Natural killer cell (primary cell): ENCODE results near the gene RAB20. TPM values are rescaled to one million over a fixed set of nuclear protein-coding genes. Genes with fewer than 3 reads are reported as not detected.
"Not testable (repeated sequence)": the region's sequence is repeated elsewhere in the genome, so short reads cannot be mapped to it uniquely, and the experiment has no call there.

ENCODE experiments used
- ATAC-seq, 3 donors: fragments of 150-1000 bp in 2 of 3; fragments of 200-7000 bp in 1 of 3; cut with Tn5 transposase; 1 replicate in 1 of 3; 2 replicates in 2 of 3; pipeline ENCODE4 v1.10.0; 2021; ENCODE audit warnings: mild to moderate bottlenecking in 2 of 3, moderate library complexity in 2 of 3
- DNase-seq, 2 donors: peaks; one replicate each; pipeline versions ENCODE4 v3.0.0 to v3.0.0-alpha.2; 2013 to 2021; ENCODE audit warnings: mixed read lengths in 1 of 2
- H3K27ac ChIP-seq: one replicate; pipeline ENCODE4 v1.5.1; 2013; ENCODE audit warnings: mild to moderate bottlenecking, low read length
- H3K27me3 ChIP-seq: one replicate; pipeline ENCODE4 v1.6.1; 2013; ENCODE audit warnings: low read length; ENCODE audit not compliant: control insufficient read depth, insufficient read depth
- H3K36me3 ChIP-seq: one replicate; pipeline ENCODE4 v1.6.1; 2013; ENCODE audit warnings: low read length; ENCODE audit not compliant: control insufficient read depth, insufficient read depth
- H3K4me1 ChIP-seq: one replicate; pipeline ENCODE4 v1.6.1; 2013; ENCODE audit warnings: low read length; ENCODE audit not compliant: control insufficient read depth, insufficient read depth
- H3K4me3 ChIP-seq: one replicate; pipeline ENCODE4 v1.5.1; 2013; ENCODE audit warnings: low read length
- H3K9me3 ChIP-seq: one replicate; pipeline ENCODE4 v1.6.1; 2013; ENCODE audit warnings: low read length; ENCODE audit not compliant: control insufficient read depth, insufficient read depth
- H3K27ac Mint-ChIP-seq, 2 donors: one replicate each; pipeline ENCODE4 v1.8.0; 2022; ENCODE audit warnings: mild to moderate bottlenecking in 2 of 2, mixed read lengths in 2 of 2, moderate library complexity in 1 of 2
- H3K27me3 Mint-ChIP-seq, 2 donors: one replicate each; pipeline ENCODE4 v1.8.0; 2022; ENCODE audit warnings: low read depth in 2 of 2, mixed read lengths in 2 of 2
- H3K36me3 Mint-ChIP-seq: one replicate; pipeline ENCODE4 v1.8.0; 2022; ENCODE audit warnings: mixed read lengths
- H3K4me1 Mint-ChIP-seq, 2 donors: one replicate each; pipeline ENCODE4 v1.8.0; 2022; ENCODE audit warnings: mixed read lengths in 2 of 2
- H3K4me3 Mint-ChIP-seq: one replicate; pipeline ENCODE4 v1.8.0; 2022; ENCODE audit warnings: mild to moderate bottlenecking, moderate library complexity, mixed read lengths
- H3K9me3 Mint-ChIP-seq, 2 donors: one replicate each; pipeline ENCODE4 v1.8.0; 2022; ENCODE audit warnings: mixed read lengths in 2 of 2
- WGBS: methylation state at CpG from one replicate; pipeline ENCODE4 v1.1.7; 2013; ENCODE audit warnings: missing lambda C conversion rate; ENCODE audit not compliant: insufficient coverage; 5-methylcytosine and 5-hydroxymethylcytosine counted together
- intact Hi-C: fragments of 100-400 bp; cut with micrococcal nuclease; formaldehyde crosslinking; loops from one replicate; pipeline ENCODE4 v1.14.2; 2022
- total RNA-seq, 4 donors: library from RNA; stranded (reverse); fragments of 120-200 nt in 1 of 4; gene quantifications; one replicate each; pipeline versions ENCODE4 v1.2.3 to v1.2.4, GENCODE V29; 2013 to 2022
- TF ChIP-seq, protein P1 (sequence below): fragments of 200-600 bp; IDR thresholded peaks from one replicate; pipeline ENCODE4 v1.8.0; 2022; ENCODE audit warnings: antibody characterized with exemption

The RAB20 gene
- total RNA-seq, 3 donors from 2014 or later (not counting 1 experiment from before 2014, with no cell fraction given) = 1.0 to 3.3 (median 1.2) TPM

- no peak overlapping the region for H3K4me3 ChIP-seq
- Mint-ChIP-seq H3K4me3 (no peak overlapping the region), H3K27me3 (peaks cover 0 to 4% of the 10 kb centered on the region in 2 donors), H3K9me3 (no peaks in the 10 kb centered on the region), H3K36me3 (no peaks in the 10 kb centered on the region), H3K27ac (no peak overlapping the region), H3K4me1 (no peaks in the 10 kb centered on the region)
- H3K4me1 ChIP-seq = no peaks in the 10 kb centered on the region
- no peaks in the 10 kb centered on the region for H3K9me3 ChIP-seq
- H3K36me3 ChIP-seq = no peaks in the 10 kb centered on the region
- no peaks in the 10 kb centered on the region for H3K27me3 ChIP-seq
- DNase-seq (no peak), ATAC-seq (no peak)
- intact Hi-C loops = no loop called here
- WGBS = 93% methylated on average over 10 of the region's 10 CpGs
- TF ChIP-seq, protein P1, sequence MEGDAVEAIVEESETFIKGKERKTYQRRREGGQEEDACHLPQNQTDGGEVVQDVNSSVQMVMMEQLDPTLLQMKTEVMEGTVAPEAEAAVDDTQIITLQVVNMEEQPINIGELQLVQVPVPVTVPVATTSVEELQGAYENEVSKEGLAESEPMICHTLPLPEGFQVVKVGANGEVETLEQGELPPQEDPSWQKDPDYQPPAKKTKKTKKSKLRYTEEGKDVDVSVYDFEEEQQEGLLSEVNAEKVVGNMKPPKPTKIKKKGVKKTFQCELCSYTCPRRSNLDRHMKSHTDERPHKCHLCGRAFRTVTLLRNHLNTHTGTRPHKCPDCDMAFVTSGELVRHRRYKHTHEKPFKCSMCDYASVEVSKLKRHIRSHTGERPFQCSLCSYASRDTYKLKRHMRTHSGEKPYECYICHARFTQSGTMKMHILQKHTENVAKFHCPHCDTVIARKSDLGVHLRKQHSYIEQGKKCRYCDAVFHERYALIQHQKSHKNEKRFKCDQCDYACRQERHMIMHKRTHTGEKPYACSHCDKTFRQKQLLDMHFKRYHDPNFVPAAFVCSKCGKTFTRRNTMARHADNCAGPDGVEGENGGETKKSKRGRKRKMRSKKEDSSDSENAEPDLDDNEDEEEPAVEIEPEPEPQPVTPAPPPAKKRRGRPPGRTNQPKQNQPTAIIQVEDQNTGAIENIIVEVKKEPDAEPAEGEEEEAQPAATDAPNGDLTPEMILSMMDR = no peak
- no peak overlapping the region for H3K27ac ChIP-seq
These were observed 61.8 kb downstream of the RAB20 start for GRCh38 chr13:110499621-110500281.

GRCh38 chr13:110498765-110499164 is 62.8 kb downstream of the RAB20 start:
- peaks cover 0 to 4% of the 10 kb centered on the region in 2 donors for H3K27me3 Mint-ChIP-seq
- TF ChIP-seq, protein P1 = no peak
- no peak overlapping the region for H3K27ac Mint-ChIP-seq
- H3K4me3 Mint-ChIP-seq = no peak overlapping the region
- Histone ChIP-seq H3K4me3 (no peak overlapping the region), H3K36me3 (no peaks in the 10 kb centered on the region), H3K27ac (no peak overlapping the region), H3K4me1 (no peaks in the 10 kb centered on the region), H3K9me3 (no peaks in the 10 kb centered on the region), H3K27me3 (no peaks in the 10 kb centered on the region)
- H3K9me3 Mint-ChIP-seq = no peaks in the 10 kb centered on the region
- DNase-seq (no peak), ATAC-seq (no peak)
- intact Hi-C loops = no loop called here
- WGBS = 91% methylated on average over 10 of the region's 10 CpGs
- H3K36me3 Mint-ChIP-seq = no peaks in the 10 kb centered on the region
- H3K4me1 Mint-ChIP-seq = no peaks in the 10 kb centered on the region

GRCh38 chr13:110498327-110498726 is 63.2 kb downstream of the RAB20 start:
- Mint-ChIP-seq H3K36me3 (no peaks in the 10 kb centered on the region), H3K27me3 (peaks cover 0 to 4% of the 10 kb centered on the region in 2 donors), H3K4me3 (no peak overlapping the region), H3K27ac (no peak overlapping the region), H3K9me3 (no peaks in the 10 kb centered on the region), H3K4me1 (no peaks in the 10 kb centered on the region)
- Histone ChIP-seq H3K27ac (no peak overlapping the region), H3K4me3 (no peak overlapping the region), H3K27me3 (no peaks in the 10 kb centered on the region), H3K9me3 (no peaks in the 10 kb centered on the region), H3K4me1 (no peaks in the 10 kb centered on the region), H3K36me3 (no peaks in the 10 kb centered on the region)
- DNase-seq = no peak
- TF ChIP-seq, protein P1 = no peak
- WGBS = 87% methylated on average over 5 of the region's 5 CpGs
- intact Hi-C loops = no loop called here
- no peak for ATAC-seq

GRCh38 chr13:110497896-110498295 is 63.6 kb downstream of the RAB20 start:
- H3K36me3 ChIP-seq, H3K4me3 Mint-ChIP-seq, H3K4me1 Mint-ChIP-seq, H3K9me3 ChIP-seq, DNase-seq, H3K27ac Mint-ChIP-seq, H3K9me3 Mint-ChIP-seq, H3K4me3 ChIP-seq, H3K4me1 ChIP-seq, ATAC-seq, H3K27me3 ChIP-seq, intact Hi-C loops, H3K27ac ChIP-seq, H3K27me3 Mint-ChIP-seq, H3K36me3 Mint-ChIP-seq: not testable (repeated sequence)
- WGBS = 95% methylated on average over 3 of the region's 3 CpGs
